Lower lobe of right lung (tissue), 2 donors: Measurements from ENCODE around the gene CAMKMT. TPM values are rescaled to one million over a fixed set of nuclear protein-coding genes. Genes with fewer than 3 reads are reported as not detected.

ENCODE experiments used
- ATAC-seq, 2 donors: fragments of 200-7000 bp; cut with Tn5 transposase; one replicate each; pipeline ENCODE4 v1.9.1; 2020 to 2022; ENCODE audit warnings: mild to moderate bottlenecking in 2 of 2, moderate library complexity in 2 of 2
- DNase-seq: peaks from one replicate; pipeline ENCODE4 v3.0.0-alpha.2; 2020
- H3K27ac ChIP-seq: fragments of 200-600 bp; one replicate; pipeline ENCODE4 v1.8.0; 2022
- H3K27me3 ChIP-seq: fragments of 200-600 bp; one replicate; pipeline ENCODE4 v1.8.0; 2022; ENCODE audit warnings: low read depth
- H3K36me3 ChIP-seq: fragments of 200-600 bp; one replicate; pipeline ENCODE4 v1.8.0; 2022; ENCODE audit warnings: mild to moderate bottlenecking
- H3K4me1 ChIP-seq: fragments of 200-600 bp; one replicate; pipeline ENCODE4 v1.8.0; 2022
- H3K4me3 ChIP-seq: fragments of 200-600 bp; one replicate; pipeline ENCODE4 v1.8.0; 2022; ENCODE audit warnings: mild to moderate bottlenecking
- H3K9me3 ChIP-seq: fragments of 200-600 bp; one replicate; pipeline ENCODE4 v1.8.0; 2022
- intact Hi-C: fragments of 100-400 bp; cut with DNase I; formaldehyde crosslinking; loops from one replicate; pipeline ENCODE4 v1.11.0; 2022
- total RNA-seq: library from RNA; stranded (reverse); fragmentation: NEBNext Ultra II Directional; extraction: Animal tissue kit (Norgen Biotek cat#: 25700); gene quantifications from one replicate; pipeline ENCODE4 v1.2.1, GENCODE V29; 2021
- TF ChIP-seq, protein P1 (sequence below): fragments of 200-600 bp; IDR thresholded peaks from one replicate; pipeline ENCODE4 v1.8.0; 2022; ENCODE audit warnings: antibody characterized with exemption, mild to moderate bottlenecking
- donor health status: DM: no; HTN: yes; CAD: no; lungs with severe emphysema.

The CAMKMT gene
- total RNA-seq, 1 donor from 2014 or later = 10.5 TPM

DNA sequence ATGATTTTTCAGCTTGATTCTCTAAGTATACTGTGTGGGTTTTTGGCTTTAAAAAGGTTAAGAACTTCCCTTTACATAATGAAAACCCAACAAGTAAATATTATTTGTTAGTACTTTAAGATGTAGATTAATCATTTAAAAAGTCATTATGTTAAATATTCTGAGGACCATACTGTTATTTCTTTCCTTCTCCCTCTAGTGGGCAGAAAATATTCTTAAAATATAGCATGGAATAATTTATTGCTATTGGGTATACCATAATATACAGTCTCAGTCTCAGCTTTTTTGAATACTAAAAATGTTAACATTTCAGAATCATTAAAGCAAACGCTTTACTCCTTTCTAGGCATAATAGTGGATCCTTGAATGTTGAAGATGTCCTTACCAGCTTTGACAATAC, 28.1 kb downstream of the CAMKMT start:
- H3K9me3 ChIP-seq = no peaks in the 10 kb centered on the region
- H3K27ac ChIP-seq = no peak overlapping the region
- H3K27me3 ChIP-seq = no peaks in the 10 kb centered on the region
- H3K4me1 ChIP-seq = no peaks in the 10 kb centered on the region
- no peaks in the 10 kb centered on the region for H3K36me3 ChIP-seq
- intact Hi-C loops = no loop called here
- no peak overlapping the region for H3K4me3 ChIP-seq
- no peak for ATAC-seq
- DNase-seq = no peak
- TF ChIP-seq, protein P1, sequence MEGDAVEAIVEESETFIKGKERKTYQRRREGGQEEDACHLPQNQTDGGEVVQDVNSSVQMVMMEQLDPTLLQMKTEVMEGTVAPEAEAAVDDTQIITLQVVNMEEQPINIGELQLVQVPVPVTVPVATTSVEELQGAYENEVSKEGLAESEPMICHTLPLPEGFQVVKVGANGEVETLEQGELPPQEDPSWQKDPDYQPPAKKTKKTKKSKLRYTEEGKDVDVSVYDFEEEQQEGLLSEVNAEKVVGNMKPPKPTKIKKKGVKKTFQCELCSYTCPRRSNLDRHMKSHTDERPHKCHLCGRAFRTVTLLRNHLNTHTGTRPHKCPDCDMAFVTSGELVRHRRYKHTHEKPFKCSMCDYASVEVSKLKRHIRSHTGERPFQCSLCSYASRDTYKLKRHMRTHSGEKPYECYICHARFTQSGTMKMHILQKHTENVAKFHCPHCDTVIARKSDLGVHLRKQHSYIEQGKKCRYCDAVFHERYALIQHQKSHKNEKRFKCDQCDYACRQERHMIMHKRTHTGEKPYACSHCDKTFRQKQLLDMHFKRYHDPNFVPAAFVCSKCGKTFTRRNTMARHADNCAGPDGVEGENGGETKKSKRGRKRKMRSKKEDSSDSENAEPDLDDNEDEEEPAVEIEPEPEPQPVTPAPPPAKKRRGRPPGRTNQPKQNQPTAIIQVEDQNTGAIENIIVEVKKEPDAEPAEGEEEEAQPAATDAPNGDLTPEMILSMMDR = no peak

DNA sequence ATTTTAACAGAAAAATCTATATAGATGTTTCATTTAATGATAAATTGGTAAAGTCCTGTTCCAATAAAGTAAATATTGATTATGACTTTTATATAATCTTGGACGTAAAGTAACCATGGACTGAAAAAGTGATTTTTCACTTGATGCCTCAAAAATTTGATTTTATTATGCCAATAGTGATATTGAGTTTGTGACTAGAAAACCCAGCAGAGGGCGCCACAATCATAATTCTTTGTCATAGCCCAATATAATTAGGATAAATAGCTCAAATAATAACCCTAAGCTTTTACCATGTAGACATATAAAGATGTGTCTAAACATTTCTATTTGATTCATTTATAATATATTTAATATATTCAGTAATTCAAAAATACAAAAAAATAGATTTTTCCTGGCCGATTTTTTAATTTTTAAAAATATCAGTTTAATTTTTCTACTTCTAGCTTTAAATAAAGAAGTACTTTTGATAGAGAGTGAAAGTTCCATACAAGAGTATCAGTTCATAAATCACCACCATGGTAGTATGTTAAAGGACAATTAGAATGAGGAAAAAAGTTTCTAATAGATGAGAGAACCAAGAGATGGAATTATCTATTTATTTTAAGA, 30.7 kb downstream of the CAMKMT start:
- DNase-seq = no peak

DNA sequence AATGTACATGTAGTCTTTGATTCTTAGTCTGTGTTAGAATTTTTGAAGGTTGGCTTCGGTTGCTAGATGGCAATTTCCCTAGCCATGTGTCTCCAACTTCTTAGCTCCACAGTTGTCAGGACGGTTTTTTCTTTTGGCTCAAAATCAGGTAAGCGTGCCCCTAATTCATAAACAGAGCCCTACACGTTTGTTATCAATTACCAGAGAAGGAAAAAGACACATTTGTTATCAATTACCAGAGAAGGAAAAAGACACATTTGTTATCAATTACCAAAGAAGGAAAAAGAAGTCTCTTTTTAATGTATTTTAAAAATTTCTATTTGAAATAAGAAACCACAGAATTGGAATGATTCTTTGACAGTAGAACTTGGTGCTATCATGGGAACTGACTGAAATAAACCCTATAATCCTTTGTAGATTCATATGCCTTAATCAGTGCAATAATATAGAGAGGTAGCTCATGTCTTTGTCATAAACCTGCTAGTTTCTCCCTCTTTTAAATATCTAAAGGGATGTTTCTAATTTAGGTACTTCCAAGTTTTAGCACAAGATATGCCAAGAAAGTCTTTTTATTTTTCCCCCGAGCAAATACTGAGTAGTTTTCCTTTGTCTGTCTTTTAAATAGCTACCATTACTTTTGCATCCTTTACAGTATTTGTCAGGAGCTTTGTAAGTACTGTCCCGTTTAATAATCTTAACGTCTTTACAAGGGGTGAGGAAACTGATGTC, 35.9 kb downstream of the CAMKMT start:
- TF ChIP-seq, protein P1 = no peak
- no peak for ATAC-seq
- Histone ChIP-seq H3K36me3 (no peaks in the 10 kb centered on the region), H3K4me3 (no peak overlapping the region), H3K9me3 (no peaks in the 10 kb centered on the region), H3K27ac (no peak overlapping the region), H3K27me3 (no peaks in the 10 kb centered on the region), H3K4me1 (no peaks in the 10 kb centered on the region)
- intact Hi-C loops = no loop called here
- no peak for DNase-seq

More for the DNA sequence above, 30.7 kb downstream of the CAMKMT start:
- Histone ChIP-seq H3K27me3 (no peaks in the 10 kb centered on the region), H3K36me3 (no peaks in the 10 kb centered on the region), H3K4me1 (no peaks in the 10 kb centered on the region), H3K27ac (no peak overlapping the region), H3K4me3 (no peak overlapping the region), H3K9me3 (no peaks in the 10 kb centered on the region)
- intact Hi-C loops = no loop called here
- ATAC-seq = no peak
- TF ChIP-seq, protein P1 = peak; percentile 61

DNA sequence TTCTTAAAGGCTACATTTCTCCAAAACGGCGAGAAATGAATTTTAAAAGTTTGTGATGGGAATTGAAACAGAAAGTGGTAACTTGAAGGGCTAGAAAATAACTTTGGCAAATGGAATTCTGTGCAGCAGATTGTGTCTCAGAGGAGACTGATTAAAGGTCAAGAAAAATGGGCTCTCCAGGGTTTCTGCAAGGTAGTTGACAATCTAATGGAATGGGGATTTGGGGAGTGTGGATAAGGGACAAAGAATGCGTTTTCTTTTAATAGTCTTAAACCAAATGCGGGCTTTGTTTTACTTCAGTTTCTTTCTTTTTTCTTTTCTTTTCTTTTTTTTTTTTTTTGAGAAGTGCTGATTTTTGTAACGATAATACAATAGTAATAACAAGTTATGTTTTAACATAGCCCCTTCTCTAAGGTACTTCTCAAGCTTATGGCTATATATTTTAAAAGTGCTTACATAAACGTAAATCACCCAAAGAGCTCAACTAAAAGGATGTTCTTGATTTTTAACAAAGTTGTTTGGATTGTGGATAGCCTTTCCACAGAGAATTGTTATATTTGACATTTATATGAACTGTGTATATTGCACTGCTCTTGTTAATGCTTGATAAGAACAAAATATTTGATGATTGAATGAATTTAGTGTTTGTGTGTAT, 36.6 kb downstream of the CAMKMT start:
- TF ChIP-seq, protein P1 = no peak
- ATAC-seq (no peak), DNase-seq (no peak)
- Histone ChIP-seq H3K27ac (no peak overlapping the region), H3K9me3 (no peaks in the 10 kb centered on the region), H3K36me3 (no peaks in the 10 kb centered on the region), H3K4me3 (no peak overlapping the region), H3K27me3 (no peaks in the 10 kb centered on the region), H3K4me1 (no peaks in the 10 kb centered on the region)
- intact Hi-C loops = no loop called here

- no peak for ATAC-seq
- H3K27ac ChIP-seq = no peak overlapping the region
- no peak for DNase-seq
- H3K4me3 ChIP-seq = no peak overlapping the region
- H3K27me3 ChIP-seq = no peaks in the 10 kb centered on the region
- no peaks in the 10 kb centered on the region for H3K4me1 ChIP-seq
- intact Hi-C loops = no loop called here
- TF ChIP-seq, protein P1 = no peak
- no peaks in the 10 kb centered on the region for H3K36me3 ChIP-seq
- H3K9me3 ChIP-seq = no peaks in the 10 kb centered on the region
These were observed 59.0 kb downstream of the CAMKMT start for GRCh38 chr2:44420725-44421124.
